Activated CD4-positive, alpha-beta T cell treated with anti-CD3 and anti-CD28 coated beads, Interleukin-2, amount 10 ng/mL, durations not matched to agents 7 days and 5 days (primary cell): ENCODE measurements around the gene DPM1. TPM values are rescaled to one million over a fixed set of nuclear protein-coding genes. Genes with fewer than 3 reads are reported as not detected.
"Not testable (repeated sequence)": the region's sequence is repeated elsewhere in the genome, so short reads cannot be mapped to it uniquely, and the experiment has no call there.

Experiments
- CTCF ChIA-PET: fragments of 350-600 bp; sonication (Branson Sonifier 250); formaldehyde crosslinking; loops from one replicate; lab custom pipeline; 2021; ENCODE audit warnings: antibody characterized with exemption; lab: Charles Lee
- POLR2A ChIA-PET: fragments of 350-600 bp; sonication (Branson Sonifier 250); formaldehyde crosslinking; loops from one replicate; lab custom pipeline; 2021; ENCODE audit warnings: antibody characterized with exemption; lab: Charles Lee
- DNase-seq: peaks from one replicate; pipeline ENCODE4 v3.0.0-alpha.2; 2020
- H3K27ac Mint-ChIP-seq: one replicate; pipeline ENCODE4 v1.8.0; 2021; ENCODE audit warnings: mild to moderate bottlenecking, moderate library complexity, mixed read lengths
- H3K27me3 Mint-ChIP-seq: one replicate; pipeline ENCODE4 v1.8.0; 2021; ENCODE audit warnings: mixed read lengths
- H3K36me3 Mint-ChIP-seq: one replicate; pipeline ENCODE4 v1.8.0; 2021; ENCODE audit warnings: low read depth, mixed read lengths
- H3K4me1 Mint-ChIP-seq: one replicate; pipeline ENCODE4 v1.8.0; 2021; ENCODE audit warnings: mixed read lengths
- H3K4me3 Mint-ChIP-seq: one replicate; pipeline ENCODE4 v1.8.0; 2021; ENCODE audit warnings: mild to moderate bottlenecking, moderate library complexity, mixed read lengths
- H3K9me3 Mint-ChIP-seq: one replicate; pipeline ENCODE4 v1.8.0; 2021; ENCODE audit warnings: mixed read lengths
- total RNA-seq, 2 experiments: library from RNA; stranded (reverse); gene quantifications; one replicate each; pipeline ENCODE4 v1.2.3, GENCODE V29; 2021

DPM1 gene
- total RNA-seq, 2 experiments from 2014 or later = 45.6 to 46.2 TPM

DNA sequence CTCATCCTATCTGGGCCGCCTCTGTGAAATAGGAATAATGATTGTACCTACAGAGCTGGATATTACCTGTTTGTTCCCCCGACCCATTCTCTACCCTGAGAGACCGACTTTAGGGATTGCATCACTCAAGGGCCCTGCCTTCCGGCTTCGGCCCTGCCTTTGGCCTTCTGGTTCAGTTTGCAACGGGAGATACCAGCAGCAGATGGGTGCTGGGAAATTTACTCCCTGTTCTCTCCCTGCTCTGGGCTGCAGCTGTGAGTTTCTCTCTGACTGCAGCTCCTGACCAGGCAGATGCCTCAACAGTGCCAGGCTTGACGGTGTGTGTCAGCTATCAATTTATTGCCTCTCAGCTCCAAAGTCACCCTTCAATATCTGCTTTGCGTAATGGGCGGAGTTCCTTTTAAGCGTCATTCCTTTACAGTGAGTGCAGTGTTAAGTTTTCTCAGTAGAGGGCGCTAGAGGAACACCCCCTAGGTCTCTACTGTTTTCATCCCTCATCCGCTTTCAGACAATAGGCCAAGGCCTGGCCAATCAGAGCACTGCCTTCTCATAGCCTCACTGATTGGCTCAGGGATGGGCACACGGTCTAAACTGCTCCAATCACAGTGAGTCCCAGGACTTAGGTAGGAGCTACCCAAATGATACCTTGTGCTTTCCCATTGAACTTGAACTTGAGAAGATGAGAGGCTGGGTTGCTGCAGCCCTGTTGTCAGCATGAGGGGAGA lies 34.6 kb upstream of the DPM1 start:
- H3K4me3 Mint-ChIP-seq = no peak overlapping the region
- peaks cover 6% of the 10 kb centered on the region for H3K27me3 Mint-ChIP-seq
- DNase-seq = peak; percentile 62
- POLR2A ChIA-PET = no interaction called here
- no peaks in the 10 kb centered on the region for H3K9me3 Mint-ChIP-seq
- peaks cover 4% of the 10 kb centered on the region for H3K4me1 Mint-ChIP-seq
- H3K36me3 Mint-ChIP-seq = no peaks in the 10 kb centered on the region
- H3K27ac Mint-ChIP-seq = no peak overlapping the region
- CTCF ChIA-PET = interaction anchor here (0.6 to 2.7 kb wide), 12 partner anchors 10 to 333 kb away, joined by 3 to 10 read pairs (median 4); partner anchors contain the start of gene BCAS4

- Mint-ChIP-seq H3K36me3 (no peaks in the 10 kb centered on the region), H3K27me3 (peaks cover 8% of the 10 kb centered on the region), H3K4me1 (peaks cover 4% of the 10 kb centered on the region), H3K9me3 (no peaks in the 10 kb centered on the region), H3K27ac (no peak overlapping the region), H3K4me3 (no peak overlapping the region)
- CTCF ChIA-PET = interaction anchor here (0.5 to 2.7 kb wide), 8 partner anchors 10 to 850 kb away, joined by 3 to 10 read pairs (median 3); partner anchors contain the start of gene BCAS4
- DNase-seq = no peak
- POLR2A ChIA-PET = no interaction called here
Measured at GRCh38 chr20:50992336-50992732, 34.0 kb upstream of the DPM1 start.

DNA sequence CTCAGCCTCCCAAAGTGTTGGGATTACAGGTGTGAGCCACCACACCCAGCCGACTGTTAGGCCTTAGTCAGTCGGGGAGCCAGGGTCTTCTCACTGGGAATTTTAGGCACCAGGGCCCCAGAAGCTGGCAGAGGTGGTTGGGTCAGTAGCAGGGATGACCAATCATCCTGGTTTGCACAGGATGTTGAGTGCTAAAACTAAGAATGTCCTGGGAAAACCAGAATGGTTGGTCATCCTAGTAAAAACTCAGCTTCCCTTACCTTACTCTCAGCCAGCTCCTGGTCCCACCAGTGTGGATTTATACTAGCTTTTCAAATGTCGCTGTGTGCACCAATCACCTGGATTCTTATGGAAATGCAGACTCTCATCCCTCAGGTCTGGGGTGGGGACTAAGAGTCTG lies 32.7 kb upstream of the DPM1 start:
- H3K4me3 Mint-ChIP-seq = no peak overlapping the region
- H3K27ac Mint-ChIP-seq = no peak overlapping the region
- CTCF ChIA-PET = interaction anchor here (0.6 to 2.7 kb wide), 5 partner anchors 67 to 316 kb away, joined by 3 to 7 read pairs (median 3); no protein-coding TSS in a partner anchor
- H3K4me1 Mint-ChIP-seq = peaks cover 4% of the 10 kb centered on the region
- H3K27me3 Mint-ChIP-seq = peaks cover 15% of the 10 kb centered on the region
- POLR2A ChIA-PET = no interaction called here
- H3K36me3 Mint-ChIP-seq = no peaks in the 10 kb centered on the region
- H3K9me3 Mint-ChIP-seq = no peaks in the 10 kb centered on the region
- DNase-seq = no peak

GRCh38 chr20:50987493-50988210 lies 29.3 kb upstream of the DPM1 start:
- Mint-ChIP-seq H3K36me3 (no peaks in the 10 kb centered on the region), H3K9me3 (no peaks in the 10 kb centered on the region), H3K27me3 (peaks cover 28% of the 10 kb centered on the region), H3K4me1 (no peaks in the 10 kb centered on the region), H3K4me3 (no peak overlapping the region), H3K27ac (no peak overlapping the region)
- CTCF ChIA-PET = interaction anchor here (0.6 to 1.8 kb wide), 25 partner anchors 9 to 1128 kb away, joined by 3 to 29 read pairs (median 4); partner anchors contain the start of gene BCAS4
- POLR2A ChIA-PET = no interaction called here
- DNase-seq = peak; percentile 81

- no peak for DNase-seq
- Mint-ChIP-seq H3K27ac (no peak overlapping the region), H3K9me3 (no peaks in the 10 kb centered on the region), H3K27me3 (peaks cover 35% of the 10 kb centered on the region), H3K4me1 (peaks cover 4% of the 10 kb centered on the region), H3K36me3 (no peaks in the 10 kb centered on the region), H3K4me3 (no peak overlapping the region)
- ChIA-PET POLR2A (no interaction called here), CTCF (no interaction called here)
Measured at GRCh38 chr20:50983321-50983720, 25.0 kb upstream of the DPM1 start.

- peak; percentile 16 for DNase-seq
Measured at GRCh38 chr20:50982363-50982762, 24.0 kb upstream of the DPM1 start.

GRCh38 chr20:50981714-50982048 lies 23.3 kb upstream of the DPM1 start:
- peaks cover 37% of the 10 kb centered on the region for H3K27me3 Mint-ChIP-seq
- H3K4me1 Mint-ChIP-seq = peaks cover 4% of the 10 kb centered on the region
- ChIA-PET POLR2A (interaction anchor here (0.7 kb wide), 1 partner anchor 403 kb away, joined by 3 read pairs; no protein-coding TSS in a partner anchor), CTCF (interaction anchor here (0.5 to 2.6 kb wide), 17 partner anchors 9 to 343 kb away, joined by 3 to 10 read pairs (median 3); partner anchors contain the start of genes ADNP, BCAS4, DPM1 and MOCS3)
- no peak overlapping the region for H3K4me3 Mint-ChIP-seq
- no peak overlapping the region for H3K27ac Mint-ChIP-seq
- no peak for DNase-seq
- no peaks in the 10 kb centered on the region for H3K9me3 Mint-ChIP-seq
- no peaks in the 10 kb centered on the region for H3K36me3 Mint-ChIP-seq

More at GRCh38 chr20:50982363-50982762, 24.0 kb upstream of the DPM1 start:
- Mint-ChIP-seq H3K9me3 (no peaks in the 10 kb centered on the region), H3K27ac (no peak overlapping the region), H3K4me3 (no peak overlapping the region), H3K36me3 (no peaks in the 10 kb centered on the region), H3K27me3 (peaks cover 37% of the 10 kb centered on the region), H3K4me1 (peaks cover 4% of the 10 kb centered on the region)
- ChIA-PET POLR2A (interaction anchor here (0.7 kb wide), 1 partner anchor 403 kb away, joined by 3 read pairs; no protein-coding TSS in a partner anchor), CTCF (interaction anchor here (0.7 to 2.6 kb wide), 11 partner anchors 9 to 336 kb away, joined by 3 to 10 read pairs (median 5); partner anchors contain the start of genes DPM1 and MOCS3)

DNA sequence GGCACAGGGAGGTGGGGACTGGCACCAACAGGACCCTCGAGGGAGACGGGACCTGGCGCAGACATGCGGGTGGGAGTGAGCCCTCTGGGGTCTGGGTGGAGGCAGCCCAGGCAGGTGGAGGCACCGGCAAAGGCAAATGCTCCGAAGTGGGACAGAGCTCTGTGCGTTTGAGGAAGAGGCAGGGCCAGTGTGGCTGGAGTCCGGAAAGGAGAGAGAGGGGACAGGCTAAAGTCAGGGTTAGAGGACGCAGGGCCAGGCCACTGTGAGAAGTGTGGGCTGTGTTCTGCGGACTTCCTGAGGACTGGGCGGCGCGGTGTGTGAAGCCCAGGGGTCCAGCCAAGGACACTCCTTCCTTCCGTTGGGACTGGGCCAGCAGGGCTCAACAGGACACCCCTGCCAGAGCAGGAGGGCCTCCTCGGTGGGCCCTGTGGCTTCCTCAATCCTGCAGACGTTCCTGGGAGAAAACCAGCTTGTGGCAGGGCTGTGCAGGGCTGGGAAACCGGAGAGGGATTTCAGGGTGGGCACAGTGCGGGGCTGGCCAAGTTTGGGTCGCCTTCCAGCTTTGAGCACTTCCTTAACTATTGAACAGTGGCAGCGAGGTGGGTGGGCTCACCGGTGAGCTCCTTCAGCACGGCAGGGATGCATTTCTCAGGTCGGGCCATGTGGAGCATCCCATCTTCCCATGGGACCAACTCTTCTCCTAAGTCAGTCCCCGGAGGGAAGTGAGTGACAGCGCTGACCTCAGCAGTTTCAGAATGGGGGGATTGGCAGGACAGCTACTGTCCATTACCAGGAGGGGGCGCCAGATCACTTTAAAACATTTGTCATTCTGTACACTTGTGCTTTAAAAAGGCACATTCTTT lies 22.8 kb upstream of the DPM1 start:
- Mint-ChIP-seq H3K27ac (no peak overlapping the region), H3K36me3 (no peaks in the 10 kb centered on the region), H3K9me3 (no peaks in the 10 kb centered on the region), H3K4me1 (peaks cover 4% of the 10 kb centered on the region), H3K27me3 (peaks cover 33% of the 10 kb centered on the region), H3K4me3 (no peak overlapping the region)
- peak; percentile 79 for DNase-seq
- ChIA-PET CTCF (interaction anchor here (0.5 to 2.6 kb wide), 18 partner anchors 8 to 665 kb away, joined by 3 to 10 read pairs (median 3); partner anchors contain the start of genes ADNP, BCAS4, DPM1 and MOCS3), POLR2A (no interaction called here)

DNA sequence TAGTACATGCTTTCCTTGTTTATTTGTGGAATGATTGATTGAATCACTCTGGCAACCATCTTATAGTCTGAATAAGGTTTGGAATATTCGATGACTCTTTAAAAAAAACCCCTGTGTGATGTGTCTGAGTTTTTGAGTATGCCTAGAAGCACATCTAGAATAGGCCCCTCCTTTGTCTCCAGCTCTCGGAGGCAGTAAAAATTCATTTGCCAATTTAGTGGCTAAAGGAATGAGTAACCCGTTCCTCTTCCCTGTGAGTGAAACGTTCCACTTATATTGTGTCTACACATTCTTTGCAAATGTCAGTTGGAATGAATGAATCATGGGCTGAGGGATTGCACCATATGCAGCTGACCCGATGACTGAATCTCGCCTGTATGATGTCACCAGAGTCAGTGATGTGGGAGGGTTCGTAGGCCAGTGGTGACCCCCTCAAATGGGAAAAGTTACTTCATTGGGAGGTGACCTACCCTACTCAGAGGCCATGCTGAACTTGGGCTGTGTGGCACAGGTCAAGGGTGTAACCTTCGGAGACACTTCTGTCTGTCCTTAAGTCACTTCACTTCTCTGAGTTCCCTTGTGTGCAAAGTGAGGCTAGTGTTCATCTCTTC lies 21.8 kb upstream of the DPM1 start:
- CTCF ChIA-PET = interaction anchor here (0.9 to 2.6 kb wide), 6 partner anchors 10 to 665 kb away, joined by 3 to 10 read pairs (median 3); partner anchors contain the start of genes DPM1 and MOCS3
- H3K4me3 Mint-ChIP-seq = no peak overlapping the region
- no peak overlapping the region for H3K27ac Mint-ChIP-seq
- peaks cover 33% of the 10 kb centered on the region for H3K27me3 Mint-ChIP-seq
- no peaks in the 10 kb centered on the region for H3K9me3 Mint-ChIP-seq
- POLR2A ChIA-PET = interaction anchor here (0.6 kb wide), 1 partner anchor 330 kb away, joined by 3 read pairs; no protein-coding TSS in a partner anchor
- H3K4me1 Mint-ChIP-seq = peaks cover 4% of the 10 kb centered on the region
- no peaks in the 10 kb centered on the region for H3K36me3 Mint-ChIP-seq
- DNase-seq = no peak

GRCh38 chr20:50978533-50978932 lies 20.2 kb upstream of the DPM1 start:
- H3K36me3 Mint-ChIP-seq, H3K9me3 Mint-ChIP-seq, POLR2A ChIA-PET, CTCF ChIA-PET, H3K4me3 Mint-ChIP-seq, H3K4me1 Mint-ChIP-seq, DNase-seq, H3K27ac Mint-ChIP-seq: not testable (repeated sequence)
- peaks cover 27% of the 10 kb centered on the region for H3K27me3 Mint-ChIP-seq

- no peak overlapping the region for H3K4me3 Mint-ChIP-seq
- no peaks in the 10 kb centered on the region for H3K9me3 Mint-ChIP-seq
- DNase-seq = no peak
- H3K27me3 Mint-ChIP-seq = peaks cover 19% of the 10 kb centered on the region
- H3K4me1 Mint-ChIP-seq = peaks cover 4% of the 10 kb centered on the region
- H3K27ac Mint-ChIP-seq = no peak overlapping the region
- POLR2A ChIA-PET = no interaction called here
- H3K36me3 Mint-ChIP-seq = no peaks in the 10 kb centered on the region
- CTCF ChIA-PET = interaction anchor here (1.1 kb wide), 1 partner anchor 329 kb away, joined by 3 read pairs; no protein-coding TSS in a partner anchor
Measured at GRCh38 chr20:50977066-50978021, 19.0 kb upstream of the DPM1 start.
